Suppressor macrophage treated with lipopolysaccharide for 1 hour (primary cell): ENCODE data around the gene USP7.
"Not testable (repeated sequence)": the region's sequence is repeated elsewhere in the genome, so short reads cannot be mapped to it uniquely, and the experiment has no call there.

Source experiments
- DNase-seq, 3 donors: peaks; one replicate each; pipeline ENCODE4 v3.0.0-alpha.2; 2020 to 2022

USP7 gene

DNA sequence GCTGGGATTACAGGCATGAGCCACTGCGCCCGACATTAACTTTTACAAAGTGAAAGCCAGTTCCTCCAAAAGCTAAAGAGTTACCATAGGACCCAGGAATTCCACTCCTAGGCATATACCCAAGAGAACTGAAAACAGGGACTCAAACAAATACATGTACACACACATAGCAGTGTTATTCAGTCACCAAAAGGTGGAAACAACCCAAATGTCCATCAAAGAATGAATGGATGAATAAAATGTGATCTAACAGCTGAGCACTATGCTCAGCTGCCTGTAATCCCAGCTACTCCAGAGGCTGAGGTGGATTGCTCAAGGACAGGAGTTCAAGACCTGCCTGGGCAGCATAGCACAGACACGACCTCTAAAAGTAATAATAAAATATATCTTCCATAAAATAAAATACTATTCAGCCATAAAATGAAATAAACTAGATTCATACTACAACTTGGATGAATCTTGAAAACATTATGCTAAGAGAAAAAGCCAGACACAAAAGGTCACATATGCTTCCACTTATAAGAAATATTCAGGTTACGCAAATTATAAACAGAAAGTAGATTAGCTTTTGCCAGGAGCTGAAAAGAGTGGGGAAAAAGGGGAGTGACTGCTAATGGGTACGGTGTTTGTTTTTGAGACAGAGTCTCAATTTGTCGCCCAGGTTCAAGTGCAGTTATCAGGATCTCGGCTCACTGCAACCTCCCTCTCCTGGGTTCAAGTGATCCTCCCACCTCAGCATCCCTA, 9.3 kb upstream of the USP7 start:
- no peak for DNase-seq

DNA sequence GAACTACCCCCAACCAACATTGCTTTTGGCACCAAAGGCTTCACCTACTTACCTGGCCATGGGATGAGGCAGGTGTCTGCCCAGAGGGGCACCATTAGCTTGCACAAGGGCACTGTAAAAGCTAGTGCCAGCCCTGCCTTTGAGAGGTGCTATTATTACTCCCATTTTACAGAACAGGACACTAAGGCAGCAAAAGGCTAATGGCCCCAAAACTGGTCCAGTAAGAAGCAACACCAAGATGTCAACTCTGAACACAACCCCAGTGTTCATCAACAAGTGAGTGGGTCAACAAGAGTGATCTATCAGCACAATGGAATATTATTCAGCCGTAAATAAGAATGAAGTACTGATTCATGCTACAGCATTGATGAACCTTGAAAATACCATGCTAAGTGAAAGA, 7.7 kb upstream of the USP7 start:
- no peak for DNase-seq

GRCh38 chr16:8969202-8969897, 5.6 kb upstream of the USP7 start:
- DNase-seq, result not testable (repeated sequence)

DNA sequence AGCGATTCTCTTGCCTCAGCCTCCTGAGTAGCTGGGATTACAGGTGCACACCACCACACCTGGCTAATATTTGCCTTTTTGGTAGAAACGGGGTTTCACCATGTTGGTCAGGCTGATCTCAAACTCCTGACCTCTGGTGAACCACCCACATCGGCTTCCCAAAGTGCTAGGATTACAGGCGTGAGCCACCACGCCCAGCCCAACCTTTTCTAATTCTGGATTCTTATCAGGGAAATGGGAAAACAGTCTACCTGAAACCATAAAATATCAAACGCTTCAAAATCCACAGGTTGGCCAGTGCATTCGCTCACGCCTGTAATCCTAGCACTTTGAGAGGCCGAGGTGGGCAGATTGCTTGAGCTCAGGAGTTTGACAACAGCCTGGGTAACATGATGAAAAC, 4.3 kb upstream of the USP7 start:
- DNase-seq, result not testable (repeated sequence)

DNA sequence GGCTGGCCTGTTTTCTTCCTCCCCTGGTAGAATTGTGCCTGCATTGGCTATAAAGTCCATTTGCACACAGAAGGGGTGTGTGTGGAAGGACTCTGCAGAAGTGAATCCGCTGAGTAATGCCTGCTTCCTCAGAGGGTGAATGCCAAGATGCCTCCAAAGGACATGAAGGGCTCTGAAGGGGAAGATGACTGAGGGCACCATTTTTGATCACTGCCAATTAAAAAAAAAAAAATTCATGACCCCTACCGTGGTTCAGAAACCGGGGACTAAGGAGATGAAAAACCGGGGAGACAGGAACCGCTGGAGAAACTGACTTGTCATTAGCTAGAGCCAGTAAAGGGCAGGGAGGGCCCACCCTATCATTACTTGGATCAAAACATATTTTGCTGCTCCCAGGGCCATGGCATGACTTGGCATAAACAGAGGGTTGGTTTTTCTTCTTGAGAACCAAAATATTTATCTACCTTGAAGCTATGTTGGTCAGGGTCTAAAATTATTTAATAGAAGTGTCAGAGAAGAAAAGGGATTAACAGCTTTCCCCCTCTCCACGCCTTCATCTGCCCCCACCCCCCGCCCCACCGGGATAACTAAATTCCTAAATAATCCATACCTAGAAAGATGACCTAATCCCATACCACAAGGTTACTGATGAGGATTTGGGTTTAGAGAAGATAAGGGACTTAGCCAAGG, 3.6 kb upstream of the USP7 start:
- peak; percentile 76 to 82 (median 80) for DNase-seq

GRCh38 chr16:8966817-8967131, 3.1 kb upstream of the USP7 start:
- no peak for DNase-seq

DNA sequence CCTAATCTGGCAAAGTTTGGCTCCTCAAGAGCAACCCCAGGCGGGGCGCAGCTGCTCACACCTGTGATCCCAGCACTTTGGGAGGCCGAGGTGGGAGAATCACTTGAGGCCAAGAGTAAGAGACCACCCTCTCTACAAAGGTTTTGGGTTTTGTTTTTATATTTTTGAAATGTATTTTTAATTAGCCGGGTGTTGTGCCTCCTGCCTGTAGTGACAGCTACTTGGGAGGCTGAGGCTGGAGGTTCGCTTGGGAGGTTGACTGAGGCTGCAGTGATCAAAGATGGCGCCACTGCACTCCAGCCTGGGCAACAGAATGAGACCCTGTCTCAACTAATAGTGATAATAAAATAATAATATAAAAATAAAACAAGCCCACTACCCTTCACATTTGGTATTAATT, 756 bp upstream of the USP7 start:
- no peak for DNase-seq

GRCh38 chr16:8963010-8963820, 491 bp downstream of the USP7 start:
- peak in 1 of 3 donors; percentile 57 for DNase-seq

GRCh38 chr16:8962393-8963009, 1.2 kb downstream of the USP7 start:
- DNase-seq, result peak in 2 of 3 donors; percentile 13 to 40

- DNase-seq, result no peak
Measured at GRCh38 chr16:8961811-8962390, 1.8 kb downstream of the USP7 start.

GRCh38 chr16:8960788-8961109, 3.0 kb downstream of the USP7 start:
- peak in 1 of 3 donors; percentile 24 for DNase-seq

GRCh38 chr16:8959921-8960787, 3.6 kb downstream of the USP7 start:
- DNase-seq, result peak; percentile 27 to 49 (median 38)

- DNase-seq, result peak; percentile 38 to 49 (median 39)
Measured at GRCh38 chr16:8958344-8959167, 5.2 kb downstream of the USP7 start.

GRCh38 chr16:8957509-8958157, 6.1 kb downstream of the USP7 start:
- DNase-seq, result no peak

GRCh38 chr16:8957063-8957397, 6.7 kb downstream of the USP7 start:
- peak in 2 of 3 donors; percentile 55 to 65 for DNase-seq

DNA sequence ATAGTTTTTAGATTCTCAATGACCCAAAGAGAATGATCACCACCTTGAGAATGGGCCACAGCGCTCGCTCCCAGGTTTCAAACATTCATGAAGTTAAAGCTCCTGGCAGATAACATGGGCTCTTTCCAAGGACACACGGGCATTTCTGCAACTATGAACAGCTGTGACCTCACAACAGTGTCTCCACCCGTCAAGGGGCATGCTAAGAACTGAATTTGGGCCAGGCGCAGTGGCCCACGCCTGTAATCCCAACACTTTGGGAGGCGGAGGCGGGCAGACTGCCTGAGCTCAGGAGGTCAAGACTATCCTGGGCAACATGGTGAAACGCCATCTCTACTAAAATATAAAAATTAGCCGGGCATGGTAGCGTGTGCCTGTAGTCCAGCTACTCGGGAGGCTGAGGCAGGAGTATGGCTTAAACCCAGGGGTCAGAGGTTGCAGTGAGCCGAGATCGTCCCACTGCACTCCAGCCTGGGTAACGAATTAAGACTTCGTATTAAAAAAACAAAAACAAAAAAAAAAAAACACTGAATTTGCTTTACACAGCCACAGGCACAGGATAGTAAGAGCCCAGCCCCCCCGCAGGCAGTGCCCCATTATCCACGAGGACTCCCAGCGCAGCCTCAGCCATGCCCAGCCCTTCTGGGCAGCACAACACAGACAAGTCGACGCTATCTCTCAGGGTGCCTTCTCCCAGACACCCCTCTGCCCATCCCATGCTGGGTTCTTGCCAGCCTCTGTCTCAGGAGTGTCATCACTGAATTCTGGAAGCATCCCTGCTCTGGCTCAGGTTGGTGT, 7.2 kb downstream of the USP7 start:
- no peak for DNase-seq

- DNase-seq, result no peak
Measured at GRCh38 chr16:8955828-8956227, 7.9 kb downstream of the USP7 start.

DNA sequence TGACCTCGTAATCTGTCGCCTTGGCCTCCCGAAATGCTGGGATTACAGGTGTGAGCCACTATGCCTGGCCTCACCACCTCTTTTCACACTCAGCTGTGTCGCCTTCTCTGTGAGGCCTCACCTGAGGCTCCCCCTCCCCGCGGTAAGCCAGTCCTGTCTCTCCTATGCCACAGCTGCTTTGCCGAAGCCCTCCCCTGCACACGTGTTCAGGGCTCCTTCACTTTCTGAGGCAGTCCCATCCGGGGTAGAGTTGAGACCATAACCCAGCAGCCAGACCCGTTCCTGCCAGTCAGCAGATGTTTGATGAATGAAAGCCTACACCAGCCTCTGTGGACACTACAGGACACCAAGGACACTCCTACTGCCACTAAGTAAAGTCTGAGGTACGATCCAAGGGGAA, 10.6 kb downstream of the USP7 start:
- no peak for DNase-seq

DNA sequence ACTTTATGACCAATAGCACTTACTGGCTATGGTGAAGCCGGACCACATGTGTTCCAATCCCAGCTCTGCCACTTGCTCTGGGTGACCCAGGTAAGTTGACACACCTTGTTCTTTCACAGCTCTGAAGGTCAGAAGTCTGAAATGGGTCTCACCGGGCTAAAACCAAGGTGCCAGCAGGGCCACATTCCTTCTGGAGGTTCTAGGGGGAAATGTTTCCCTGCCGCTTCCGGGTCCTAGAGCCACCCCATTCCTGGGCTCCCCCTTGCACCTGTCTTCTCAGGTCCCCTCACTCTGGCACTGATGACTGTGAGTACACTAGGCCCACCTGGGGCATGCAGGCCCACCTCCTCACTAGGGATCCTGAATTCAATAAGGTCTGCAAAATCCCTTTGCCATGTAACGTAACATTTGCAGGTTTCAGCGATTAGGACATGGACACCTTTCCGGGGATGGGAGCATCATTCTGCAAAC, 11.4 kb downstream of the USP7 start:
- no peak for DNase-seq
